Parathyroid adenoma (tissue), 2 donors: ENCODE measurements around the gene ARHGEF12.
A peak's percentile ranks its signal among the peaks of the same experiment; 100 is the strongest.

Experiments used
- H2AFZ ChIP-seq: fragments of 300-600 bp; sonication (generic); one replicate; pipeline ENCODE4 v1.7.0; 2017; ENCODE audit warnings: antibody characterized with exemption, mild to moderate bottlenecking
- H3K27ac ChIP-seq: fragments of 300-600 bp; sonication (generic); one replicate; pipeline ENCODE4 v1.7.0; 2017
- H3K27me3 ChIP-seq: fragments of 300-600 bp; sonication (generic); one replicate; pipeline ENCODE4 v1.7.0; 2017; ENCODE audit warnings: low read length; ENCODE audit not compliant: control insufficient read depth, insufficient read depth
- H3K36me3 ChIP-seq: fragments of 300-600 bp; sonication (generic); one replicate; pipeline ENCODE4 v1.7.0; 2017; ENCODE audit warnings: low read length; ENCODE audit not compliant: control insufficient read depth, insufficient read depth
- H3K4me1 ChIP-seq: fragments of 300-600 bp; sonication (generic); one replicate; pipeline ENCODE4 v1.7.0; 2017; ENCODE audit warnings: control low read depth
- H3K4me2 ChIP-seq: fragments of 300-600 bp; sonication (generic); one replicate; pipeline ENCODE4 v1.7.0; 2017; ENCODE audit warnings: low read length
- H3K4me3 ChIP-seq: fragments of 300-600 bp; sonication (generic); one replicate; pipeline ENCODE4 v1.7.0; 2017; ENCODE audit warnings: low read depth, low read length
- H3K79me2 ChIP-seq: fragments of 300-600 bp; sonication (generic); one replicate; pipeline ENCODE4 v1.7.0; 2017; ENCODE audit warnings: control low read depth
- H3K9ac ChIP-seq: fragments of 300-600 bp; sonication (generic); one replicate; pipeline ENCODE4 v1.7.0; 2017; ENCODE audit warnings: mild to moderate bottlenecking
- H3K9me3 ChIP-seq: fragments of 300-600 bp; sonication (generic); one replicate; pipeline ENCODE4 v1.7.0; 2017; ENCODE audit warnings: low read length; ENCODE audit not compliant: control insufficient read depth
- CTCF ChIP-seq: fragments of 300-600 bp; sonication (generic); IDR thresholded peaks from one replicate; pipeline ENCODE4 v1.7.0; 2017; ENCODE audit warnings: antibody characterized with exemption, mild to moderate bottlenecking
- donor health status: primary hyperparathyroidism.

The ARHGEF12 gene

DNA sequence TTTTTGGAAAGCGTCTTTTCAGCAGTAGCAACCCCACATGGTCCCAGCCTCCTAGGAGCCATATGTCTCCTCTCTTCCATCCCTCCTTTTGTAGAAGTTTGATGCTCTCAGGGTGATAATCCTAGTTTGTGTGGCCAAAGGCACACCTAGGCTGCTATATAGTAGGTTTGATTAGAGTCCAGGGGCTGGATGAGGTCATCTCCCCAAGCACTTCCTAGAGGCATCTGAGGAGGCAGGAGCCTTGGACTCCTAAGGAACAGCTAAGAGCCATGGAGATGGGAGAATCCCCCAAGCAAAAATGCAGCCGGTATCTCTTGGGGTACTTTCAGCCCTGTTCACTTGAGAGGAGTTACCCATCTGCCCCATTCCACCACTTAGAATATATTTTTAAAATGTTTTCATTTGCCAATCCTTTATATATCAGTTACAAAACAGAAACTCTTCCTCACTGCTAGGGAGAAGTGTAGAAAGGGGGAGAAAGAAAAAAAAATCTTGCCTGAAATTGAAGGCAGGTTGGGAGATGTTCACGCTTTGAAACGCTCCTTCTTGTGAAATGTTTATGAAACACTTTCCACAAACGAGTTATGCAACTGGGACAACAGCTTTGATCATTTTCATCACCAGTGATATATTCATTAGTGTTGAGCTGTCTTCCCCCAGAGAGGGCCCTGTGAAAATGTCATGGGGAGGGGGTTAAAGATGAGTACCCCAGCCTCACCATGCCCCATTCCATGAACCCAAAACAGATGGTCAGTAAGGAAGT lies 43.0 kb upstream of the ARHGEF12 start:
- Histone ChIP-seq H3K27me3 (no peaks in the 10 kb centered on the region), H2AFZ (no peak overlapping the region), H3K9me3 (no peaks in the 10 kb centered on the region)

DNA sequence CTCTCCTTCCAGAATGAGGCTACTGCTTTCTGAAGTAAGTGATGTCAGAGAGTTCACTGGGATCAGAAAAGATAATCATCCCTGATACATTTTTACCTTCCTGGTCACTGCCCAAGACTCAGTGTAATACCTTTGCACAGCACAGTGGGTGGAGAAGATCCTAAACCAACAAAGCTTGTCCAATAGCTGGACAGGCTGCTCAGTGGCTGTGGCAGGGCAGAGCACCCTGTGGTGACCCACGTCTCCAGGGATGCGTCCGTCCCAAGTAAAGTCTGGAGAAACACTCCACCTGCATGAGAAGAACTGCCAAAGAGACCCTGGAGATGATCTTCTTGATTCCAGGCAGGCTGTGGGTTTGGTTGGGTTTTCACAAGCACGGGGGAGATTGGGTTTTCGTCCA lies 42.1 kb upstream of the ARHGEF12 start:
- no peak for TF ChIP-seq CTCF
- Histone ChIP-seq H3K4me2 (no peak overlapping the region), H3K4me3 (no peak overlapping the region), H3K27ac (peak overlapping the region; percentile 92), H3K27me3 (no peaks in the 10 kb centered on the region), H3K4me1 (peaks cover 56% of the 10 kb centered on the region), H3K79me2 (no peaks in the 10 kb centered on the region), H3K36me3 (no peaks in the 10 kb centered on the region), H2AFZ (no peak overlapping the region), H3K9me3 (no peaks in the 10 kb centered on the region), H3K9ac (no peak overlapping the region)

More for the DNA sequence above, 43.0 kb upstream of the ARHGEF12 start:
- no peak overlapping the region for H3K4me3 ChIP-seq
- H3K9ac ChIP-seq, result no peak overlapping the region
- peak overlapping the region; percentile 92 for H3K27ac ChIP-seq
- no peak for TF ChIP-seq CTCF
- peaks cover 54% of the 10 kb centered on the region for H3K4me1 ChIP-seq
- no peaks in the 10 kb centered on the region for H3K79me2 ChIP-seq
- no peak overlapping the region for H3K4me2 ChIP-seq
- no peaks in the 10 kb centered on the region for H3K36me3 ChIP-seq

- Histone ChIP-seq H3K36me3 (no peaks in the 10 kb centered on the region), H3K4me2 (peak overlapping the region; percentile 22), H3K9ac (no peak overlapping the region), H3K79me2 (no peaks in the 10 kb centered on the region), H3K4me1 (peaks cover 64% of the 10 kb centered on the region), H3K9me3 (no peaks in the 10 kb centered on the region), H3K4me3 (no peak overlapping the region), H3K27me3 (no peaks in the 10 kb centered on the region), H3K27ac (peak overlapping the region; percentile 92), H2AFZ (no peak overlapping the region)
- no peak for TF ChIP-seq CTCF
These were observed 41.1 kb upstream of the ARHGEF12 start for GRCh38 chr11:120295099-120295498.

DNA sequence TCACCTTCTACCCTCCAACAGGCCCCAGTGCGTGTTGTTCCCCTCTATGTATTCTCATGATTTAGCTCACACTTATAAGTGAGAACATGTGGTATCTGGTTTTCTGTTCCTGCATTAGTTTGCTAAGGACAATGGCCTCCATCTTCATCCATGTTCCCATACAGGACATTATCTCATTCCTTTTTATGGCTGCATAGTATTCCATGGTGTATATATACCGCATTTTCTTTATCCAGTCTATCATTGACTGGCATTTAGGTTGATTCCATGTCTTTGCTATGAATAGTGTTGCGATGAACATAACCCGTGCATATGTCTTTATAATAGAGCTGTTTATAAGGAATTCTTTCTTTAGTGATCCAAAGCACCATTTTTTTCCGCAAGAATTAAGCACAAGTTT lies 39.7 kb upstream of the ARHGEF12 start:
- no peak for TF ChIP-seq CTCF
- no peaks in the 10 kb centered on the region for H3K27me3 ChIP-seq
- no peak overlapping the region for H3K9ac ChIP-seq
- H3K4me3 ChIP-seq, result no peak overlapping the region
- H3K36me3 ChIP-seq, result no peaks in the 10 kb centered on the region
- peaks cover 71% of the 10 kb centered on the region for H3K4me1 ChIP-seq
- peak overlapping the region; percentile 92 for H3K27ac ChIP-seq
- H3K4me2 ChIP-seq, result no peak overlapping the region
- no peaks in the 10 kb centered on the region for H3K9me3 ChIP-seq
- no peaks in the 10 kb centered on the region for H3K79me2 ChIP-seq
- H2AFZ ChIP-seq, result no peak overlapping the region

- peak overlapping the region; percentile 92 for H3K27ac ChIP-seq
- H3K4me2 ChIP-seq, result no peak overlapping the region
- H2AFZ ChIP-seq, result peak overlapping the region; percentile 41
- peaks cover 68% of the 10 kb centered on the region for H3K4me1 ChIP-seq
- TF ChIP-seq CTCF, result no peak
- H3K27me3 ChIP-seq, result no peaks in the 10 kb centered on the region
- H3K4me3 ChIP-seq, result no peak overlapping the region
- H3K9me3 ChIP-seq, result no peaks in the 10 kb centered on the region
- no peak overlapping the region for H3K9ac ChIP-seq
- no peaks in the 10 kb centered on the region for H3K79me2 ChIP-seq
- H3K36me3 ChIP-seq, result no peaks in the 10 kb centered on the region
These were observed 37.8 kb upstream of the ARHGEF12 start for GRCh38 chr11:120298461-120298860.
